GM18502 (cell line): ENCODE data around the gene KCNJ11.

Source experiments
- ATAC-seq: cut with Tn5 transposase; IDR thresholded peaks from one replicate; pipeline ENCODE4 v1.9.1; 2021; ENCODE audit warnings: mild to moderate bottlenecking; ENCODE audit not compliant: unreplicated experiment, poor library complexity

Gene KCNJ11

GRCh38 chr11:17369684-17370243 is 18.7 kb downstream of the KCNJ11 start:
- ATAC-seq: no peak

DNA sequence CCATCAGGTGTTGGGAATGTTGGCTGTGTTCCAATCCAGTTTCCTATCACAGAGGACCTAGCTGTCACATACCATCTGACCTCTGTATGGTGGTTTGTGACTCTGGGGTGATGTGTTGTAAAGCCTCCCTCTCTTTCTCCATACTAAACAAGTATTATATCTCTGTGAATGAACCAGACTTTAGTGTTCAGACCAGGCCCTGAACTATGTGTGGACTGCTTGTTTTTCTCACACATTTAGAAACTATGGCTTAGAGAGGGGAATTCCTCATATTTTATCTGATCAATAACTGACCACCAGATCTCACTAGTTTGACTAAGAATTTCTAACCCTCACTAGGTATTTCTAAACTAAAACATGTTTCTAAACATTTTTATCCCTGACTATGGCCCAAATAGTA is 19.4 kb downstream of the KCNJ11 start:
- ATAC-seq: peak; percentile 54

GRCh38 chr11:17368551-17368950 is 19.9 kb downstream of the KCNJ11 start:
- no peak for ATAC-seq

GRCh38 chr11:17366495-17366894 is 22.0 kb downstream of the KCNJ11 start:
- ATAC-seq: no peak

GRCh38 chr11:17354601-17354991 is 33.9 kb downstream of the KCNJ11 start:
- ATAC-seq: peak; percentile 47

DNA sequence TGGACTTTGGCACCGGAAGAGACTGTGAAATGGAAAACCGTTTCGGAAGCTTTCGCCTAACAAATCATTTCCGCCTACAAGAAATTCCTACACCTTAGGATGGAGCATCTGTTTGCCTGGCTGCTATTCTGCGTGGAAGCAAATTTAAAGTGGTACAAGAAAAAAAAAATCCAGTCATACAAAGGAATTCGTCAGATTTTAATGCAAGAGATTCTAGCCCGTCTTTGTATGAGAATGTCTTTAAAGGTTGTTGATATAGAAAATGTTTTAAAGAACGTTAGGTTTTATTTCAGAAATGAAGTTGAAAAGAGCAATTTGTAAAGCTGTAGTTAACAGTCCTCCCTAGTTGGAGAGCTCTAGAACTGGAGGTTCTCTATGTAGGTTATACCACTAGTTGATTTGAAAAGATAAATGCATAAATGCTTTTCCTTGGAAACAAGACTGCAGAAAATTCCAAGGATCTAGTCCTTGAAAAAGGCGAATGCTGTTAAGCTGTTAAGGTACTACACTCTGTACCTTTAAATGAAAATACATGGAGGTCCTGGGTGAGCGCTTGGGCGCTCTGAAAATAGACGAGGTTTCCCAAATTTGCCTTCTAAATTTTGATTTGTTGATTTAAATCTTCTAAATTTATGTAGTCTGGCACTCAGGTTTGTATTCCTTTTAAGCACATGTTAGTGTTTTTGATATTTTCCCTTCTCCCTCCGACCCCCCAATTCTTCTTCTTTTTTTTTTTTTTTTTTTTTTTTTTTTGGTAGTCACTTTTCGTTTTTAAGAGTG is 34.4 kb downstream of the KCNJ11 start:
- no peak for ATAC-seq

DNA sequence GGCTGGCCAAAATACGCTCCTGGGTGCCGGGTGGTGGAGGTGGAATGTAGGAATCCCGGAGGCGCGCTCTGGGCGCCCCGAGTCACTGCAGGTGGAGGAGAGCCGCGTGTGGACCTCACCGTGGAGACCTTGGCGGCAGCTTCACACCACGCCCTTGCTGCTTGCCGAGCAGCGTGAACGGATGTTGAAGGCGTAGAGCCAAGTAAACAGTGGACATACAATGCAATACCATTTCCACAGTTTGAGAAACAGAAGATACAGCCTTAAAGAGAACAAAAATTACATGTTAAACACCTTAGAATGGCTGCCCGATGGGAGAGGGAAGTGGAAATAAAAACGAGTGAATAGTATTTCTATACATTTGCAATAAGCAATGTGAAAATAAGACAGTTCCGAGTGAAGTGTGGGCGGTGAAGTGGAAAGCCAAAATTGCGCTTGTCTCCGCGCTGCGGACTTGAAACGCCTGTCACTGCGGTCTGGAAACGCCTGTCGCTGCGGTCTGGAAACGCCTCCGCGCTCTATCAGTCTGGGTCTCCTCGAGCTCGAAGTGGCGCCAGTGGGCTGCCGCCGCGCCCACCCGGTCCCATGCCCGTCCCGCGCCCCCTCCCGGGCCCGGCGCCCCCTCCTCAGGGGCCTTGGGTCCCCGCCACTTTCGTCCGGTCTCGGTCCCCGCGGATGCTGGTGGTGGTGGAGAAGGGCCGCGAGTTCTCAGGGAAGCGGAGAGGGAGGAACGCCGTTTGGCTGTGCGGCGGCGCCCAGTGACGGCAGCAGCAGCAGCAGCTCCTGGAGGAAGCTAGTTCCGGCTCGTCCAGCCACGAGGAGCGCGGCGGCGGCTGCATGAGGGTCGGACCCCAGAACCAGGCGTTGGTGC is 35.3 kb downstream of the KCNJ11 start:
- ATAC-seq: peak; percentile 39

DNA sequence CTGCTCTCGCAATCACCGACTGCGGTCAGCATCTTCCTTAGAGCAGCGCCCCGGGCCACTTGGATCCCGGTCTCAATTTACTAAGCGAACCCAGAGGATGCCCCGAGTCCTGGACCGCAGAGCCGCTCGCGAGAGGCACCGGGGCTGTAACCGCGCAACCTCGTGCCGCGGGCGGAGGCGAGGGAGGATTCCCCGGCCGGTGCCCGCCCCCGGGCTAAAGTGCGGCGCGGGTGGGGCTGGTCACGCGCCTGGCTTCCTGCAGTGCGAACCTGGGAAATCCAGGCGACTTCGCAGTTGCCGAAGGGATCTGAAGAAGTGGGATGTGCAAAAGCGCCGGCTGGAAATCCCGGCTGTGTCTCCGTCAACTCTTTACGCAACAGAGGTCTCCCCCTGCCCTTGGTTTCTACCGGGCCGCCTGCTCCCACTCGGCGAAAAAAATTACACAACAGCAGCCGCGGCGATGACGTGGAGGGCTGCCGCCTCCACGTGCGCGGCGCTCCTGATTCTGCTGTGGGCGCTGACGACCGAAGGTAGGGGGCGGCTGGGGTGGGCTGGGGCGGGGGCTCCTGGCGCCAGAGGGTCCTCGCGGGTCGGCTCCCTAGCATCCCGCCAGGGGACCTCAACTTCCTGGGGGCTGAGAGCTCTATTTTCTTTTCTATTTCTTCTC is 36.8 kb downstream of the KCNJ11 start, which contains the start of gene NCR3LG1:
Gene NCR3LG1 (plus strand): TSS at position 291 of the 667 bp plus-strand sequence. CDS start 170 bp downstream, at position 461.
- peak; percentile 35 for ATAC-seq

DNA sequence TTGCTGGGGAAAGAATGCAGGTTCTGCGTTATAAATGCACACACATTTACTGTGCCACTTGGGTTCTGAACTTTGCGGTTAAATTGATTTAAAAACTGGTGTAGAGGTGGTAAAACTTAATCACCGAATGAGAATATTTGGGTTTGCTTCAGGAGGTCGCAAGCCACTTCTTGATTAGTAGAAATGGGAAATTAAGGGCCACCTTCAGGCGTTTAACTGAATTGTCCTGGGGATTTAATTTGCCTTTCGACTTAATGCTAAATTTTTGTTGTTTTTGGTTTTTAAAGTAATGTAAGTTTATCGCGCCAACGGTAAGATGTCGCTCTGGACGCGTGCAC is 37.3 kb downstream of the KCNJ11 start:
- no peak for ATAC-seq

- ATAC-seq: no peak
Measured at GRCh38 chr11:17350455-17351171, 37.8 kb downstream of the KCNJ11 start.

DNA sequence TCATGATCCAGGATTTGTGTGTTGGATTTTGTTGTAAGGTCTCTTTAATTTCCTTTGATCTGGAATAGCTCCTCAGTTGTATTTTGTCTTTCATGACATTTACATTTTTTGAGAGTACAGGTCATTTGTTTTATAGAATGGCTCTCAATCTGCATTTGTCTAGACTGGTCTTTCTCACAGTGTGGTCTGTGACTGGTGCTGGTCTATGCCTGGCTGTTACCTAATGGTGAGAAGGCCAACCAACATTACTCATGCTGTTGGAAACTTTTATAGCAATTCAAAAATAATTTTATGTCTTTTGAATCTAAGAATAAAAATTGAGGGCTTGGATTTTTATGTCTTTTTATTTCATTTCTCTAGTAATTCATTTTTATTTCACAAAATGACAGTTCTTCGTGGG is 40.8 kb downstream of the KCNJ11 start:
- no peak for ATAC-seq

DNA sequence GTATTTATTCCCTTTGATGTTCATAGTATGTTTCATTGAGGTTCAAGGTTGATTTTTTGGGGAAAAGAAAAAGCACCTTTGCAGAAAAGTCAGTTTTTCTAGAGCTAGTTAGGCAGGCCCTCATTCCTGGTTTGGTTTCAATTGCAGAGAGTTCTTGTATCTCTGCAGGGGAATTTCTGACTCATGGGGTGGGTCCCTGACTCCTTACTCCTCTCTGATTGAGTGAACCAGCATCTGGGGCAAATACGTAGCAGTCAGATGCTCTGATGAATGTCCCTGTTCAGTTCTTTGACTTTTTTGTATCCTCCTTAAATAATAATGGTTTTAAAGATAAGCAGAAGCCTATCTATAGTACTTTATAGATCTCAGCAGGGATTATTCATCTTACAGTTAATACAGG is 44.6 kb downstream of the KCNJ11 start:
- ATAC-seq: no peak

DNA sequence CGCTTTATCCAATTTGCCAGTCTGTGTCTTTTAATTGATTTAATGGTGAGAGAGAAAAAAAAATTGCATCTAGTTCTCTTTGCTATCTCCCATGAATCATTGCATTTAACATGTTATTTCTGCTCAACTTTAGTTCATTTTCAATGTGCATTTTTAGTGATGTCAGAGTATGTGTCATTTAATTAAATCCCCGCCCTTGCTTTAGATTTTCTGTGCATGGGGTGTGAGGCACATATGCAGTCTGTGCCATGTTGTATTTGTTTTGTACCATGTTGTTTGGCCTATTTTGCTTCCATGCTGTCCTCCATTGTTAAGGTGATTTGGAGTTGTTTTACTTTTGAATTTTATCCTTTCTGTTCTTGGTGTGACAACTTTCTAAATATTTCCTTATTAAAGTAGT is 45.2 kb downstream of the KCNJ11 start:
- no peak for ATAC-seq
